Stimulated activated naive CD8-positive, alpha-beta T cell treated with anti-CD3 and anti-CD28 coated beads, Interleukin-15, Interleukin-2, amounts not matched to agents 100 ng/mL and 50 ng/mL, for 24 hours (primary cell): ENCODE results near the gene RPTOR.

ENCODE experiments used
- H3K27ac Mint-ChIP-seq: one replicate; pipeline ENCODE4 v1.8.0; 2021; ENCODE audit warnings: mild to moderate bottlenecking, mixed read lengths
- H3K27me3 Mint-ChIP-seq: one replicate; pipeline ENCODE4 v1.8.0; 2021; ENCODE audit warnings: mixed read lengths
- H3K36me3 Mint-ChIP-seq: one replicate; pipeline ENCODE4 v1.8.0; 2021; ENCODE audit warnings: low read depth, mixed read lengths
- H3K4me1 Mint-ChIP-seq: one replicate; pipeline ENCODE4 v1.8.0; 2021; ENCODE audit warnings: low read depth, mixed read lengths
- H3K4me3 Mint-ChIP-seq: one replicate; pipeline ENCODE4 v1.8.0; 2021; ENCODE audit warnings: mild to moderate bottlenecking, mixed read lengths
- H3K9me3 Mint-ChIP-seq: one replicate; pipeline ENCODE4 v1.8.0; 2021; ENCODE audit warnings: mixed read lengths

The RPTOR gene

GRCh38 chr17:80639658-80640057 is 95.0 kb downstream of the RPTOR start:
- Mint-ChIP-seq H3K27ac (no peak overlapping the region), H3K4me1 (peaks cover 52% of the 10 kb centered on the region), H3K4me3 (no peak overlapping the region), H3K27me3 (no peaks in the 10 kb centered on the region), H3K9me3 (no peaks in the 10 kb centered on the region), H3K36me3 (peaks cover 17% of the 10 kb centered on the region)

GRCh38 chr17:80640366-80641084 is 95.9 kb downstream of the RPTOR start:
- Mint-ChIP-seq H3K36me3 (peaks cover 23% of the 10 kb centered on the region), H3K4me1 (peaks cover 60% of the 10 kb centered on the region), H3K4me3 (no peak overlapping the region), H3K27ac (no peak overlapping the region), H3K9me3 (no peaks in the 10 kb centered on the region), H3K27me3 (no peaks in the 10 kb centered on the region)

- H3K27ac Mint-ChIP-seq: no peak overlapping the region
- no peaks in the 10 kb centered on the region for H3K9me3 Mint-ChIP-seq
- no peak overlapping the region for H3K4me3 Mint-ChIP-seq
- H3K36me3 Mint-ChIP-seq: peaks cover 37% of the 10 kb centered on the region
- H3K27me3 Mint-ChIP-seq: no peaks in the 10 kb centered on the region
- peaks cover 66% of the 10 kb centered on the region for H3K4me1 Mint-ChIP-seq
These were observed 98.9 kb downstream of the RPTOR start for GRCh38 chr17:80643326-80644099.

- H3K36me3 Mint-ChIP-seq: peaks cover 47% of the 10 kb centered on the region
- no peak overlapping the region for H3K4me3 Mint-ChIP-seq
- H3K9me3 Mint-ChIP-seq: peaks cover 3% of the 10 kb centered on the region
- H3K27ac Mint-ChIP-seq: no peak overlapping the region
- peaks cover 72% of the 10 kb centered on the region for H3K4me1 Mint-ChIP-seq
- no peaks in the 10 kb centered on the region for H3K27me3 Mint-ChIP-seq
These were observed 99.9 kb downstream of the RPTOR start for GRCh38 chr17:80644536-80644935.

- Mint-ChIP-seq H3K27ac (peak overlapping the region; percentile 42), H3K27me3 (no peaks in the 10 kb centered on the region), H3K9me3 (peaks cover 3% of the 10 kb centered on the region), H3K4me1 (peaks cover 75% of the 10 kb centered on the region), H3K36me3 (peaks cover 57% of the 10 kb centered on the region), H3K4me3 (no peak overlapping the region)
These were observed 101.2 kb downstream of the RPTOR start for GRCh38 chr17:80645706-80646325.

GRCh38 chr17:80646328-80646727 is 101.7 kb downstream of the RPTOR start:
- Mint-ChIP-seq H3K27ac (no peak overlapping the region), H3K4me3 (no peak overlapping the region), H3K36me3 (peaks cover 62% of the 10 kb centered on the region), H3K4me1 (peaks cover 80% of the 10 kb centered on the region), H3K9me3 (peaks cover 3% of the 10 kb centered on the region), H3K27me3 (no peaks in the 10 kb centered on the region)

GRCh38 chr17:80647746-80648145 is 103.1 kb downstream of the RPTOR start:
- Mint-ChIP-seq H3K27ac (peak overlapping the region; percentile 73), H3K36me3 (peaks cover 70% of the 10 kb centered on the region), H3K27me3 (no peaks in the 10 kb centered on the region), H3K9me3 (peaks cover 3% of the 10 kb centered on the region), H3K4me1 (peaks cover 83% of the 10 kb centered on the region), H3K4me3 (peak overlapping the region; percentile 32)

GRCh38 chr17:80649200-80649644 is 104.6 kb downstream of the RPTOR start:
- peak overlapping the region; percentile 90 for H3K27ac Mint-ChIP-seq
- H3K36me3 Mint-ChIP-seq: peaks cover 61% of the 10 kb centered on the region
- H3K4me1 Mint-ChIP-seq: peaks cover 81% of the 10 kb centered on the region
- H3K9me3 Mint-ChIP-seq: peaks cover 7% of the 10 kb centered on the region
- no peaks in the 10 kb centered on the region for H3K27me3 Mint-ChIP-seq
- peak overlapping the region; percentile 49 for H3K4me3 Mint-ChIP-seq

GRCh38 chr17:80649672-80650330 is 105.2 kb downstream of the RPTOR start:
- peak overlapping the region; percentile 49 for H3K4me3 Mint-ChIP-seq
- H3K27me3 Mint-ChIP-seq: no peaks in the 10 kb centered on the region
- H3K9me3 Mint-ChIP-seq: peaks cover 7% of the 10 kb centered on the region
- H3K36me3 Mint-ChIP-seq: peaks cover 56% of the 10 kb centered on the region
- peak overlapping the region; percentile 90 for H3K27ac Mint-ChIP-seq
- peaks cover 76% of the 10 kb centered on the region for H3K4me1 Mint-ChIP-seq

- H3K27ac Mint-ChIP-seq: peak overlapping the region; percentile 90
- no peaks in the 10 kb centered on the region for H3K27me3 Mint-ChIP-seq
- H3K9me3 Mint-ChIP-seq: peaks cover 7% of the 10 kb centered on the region
These were observed 105.7 kb downstream of the RPTOR start for GRCh38 chr17:80650331-80650672.

GRCh38 chr17:80650751-80651518 is 106.3 kb downstream of the RPTOR start:
- Mint-ChIP-seq H3K36me3 (peaks cover 51% of the 10 kb centered on the region), H3K4me3 (no peak overlapping the region), H3K9me3 (peaks cover 9% of the 10 kb centered on the region), H3K27ac (peak overlapping the region; percentile 90), H3K4me1 (peaks cover 71% of the 10 kb centered on the region), H3K27me3 (no peaks in the 10 kb centered on the region)

More at GRCh38 chr17:80650331-80650672, 105.7 kb downstream of the RPTOR start:
- Mint-ChIP-seq H3K36me3 (peaks cover 53% of the 10 kb centered on the region), H3K4me1 (peaks cover 71% of the 10 kb centered on the region), H3K4me3 (peak overlapping the region; percentile 49)

GRCh38 chr17:80652756-80653330 is 108.2 kb downstream of the RPTOR start:
- Mint-ChIP-seq H3K27ac (peak overlapping the region; percentile 56), H3K9me3 (peaks cover 14% of the 10 kb centered on the region), H3K4me1 (peaks cover 69% of the 10 kb centered on the region), H3K4me3 (no peak overlapping the region), H3K27me3 (no peaks in the 10 kb centered on the region), H3K36me3 (peaks cover 54% of the 10 kb centered on the region)

GRCh38 chr17:80653856-80654255 is 109.2 kb downstream of the RPTOR start:
- no peak overlapping the region for H3K27ac Mint-ChIP-seq
- no peaks in the 10 kb centered on the region for H3K27me3 Mint-ChIP-seq
- peaks cover 59% of the 10 kb centered on the region for H3K4me1 Mint-ChIP-seq
- H3K36me3 Mint-ChIP-seq: peaks cover 61% of the 10 kb centered on the region
- no peak overlapping the region for H3K4me3 Mint-ChIP-seq
- H3K9me3 Mint-ChIP-seq: peaks cover 21% of the 10 kb centered on the region

- no peaks in the 10 kb centered on the region for H3K27me3 Mint-ChIP-seq
- peaks cover 51% of the 10 kb centered on the region for H3K36me3 Mint-ChIP-seq
- H3K4me3 Mint-ChIP-seq: no peak overlapping the region
- peaks cover 20% of the 10 kb centered on the region for H3K9me3 Mint-ChIP-seq
- H3K4me1 Mint-ChIP-seq: peaks cover 46% of the 10 kb centered on the region
- peak overlapping the region; percentile 23 for H3K27ac Mint-ChIP-seq
These were observed 111.0 kb downstream of the RPTOR start for GRCh38 chr17:80655608-80656007.
